Omental fat pad (tissue), 4 donors: ENCODE measurements around the gene PGAM1. TPM values are rescaled to one million over a fixed set of nuclear protein-coding genes. Genes with fewer than 3 reads are reported as not detected.

Experiments used
- ATAC-seq: fragments of 150-250 bp; one replicate; pipeline ENCODE4 v1.9.1; 2016; ENCODE audit warnings: mild to moderate bottlenecking, moderate library complexity; ENCODE audit not compliant: low FRiP score
- DNase-seq: peaks from one replicate; pipeline ENCODE4 v3.0.0-alpha.2; 2019; ENCODE audit warnings: low spot score
- small RNA-seq: library from RNA; depleted of rRNA; stranded (forward); fragments of <200 nt; gene quantifications from one replicate; pipeline ENCODE3, GENCODE V24; 2016
- total RNA-seq, 4 donors: library from RNA; depleted of rRNA; stranded (reverse); fragments of >200 nt; gene quantifications; one replicate each; pipeline ENCODE4 v1.1.0, GENCODE V29; 2016
- TF ChIP-seq, protein P1 (sequence below), 3 donors: fragments of 450-650 bp; IDR thresholded peaks; one replicate each; pipeline ENCODE4 v1.5.1; 2016 to 2017; ENCODE audit warnings: antibody characterized with exemption in 3 of 3, mild to moderate bottlenecking in 3 of 3, moderate library complexity in 2 of 3

Gene PGAM1
- total RNA-seq, 4 donors from 2014 or later = 158 to 217 (median 207) TPM

GRCh38 chr10:97481071-97481470 is 55.1 kb downstream of the PGAM1 start:
- ATAC-seq = no peak

DNA sequence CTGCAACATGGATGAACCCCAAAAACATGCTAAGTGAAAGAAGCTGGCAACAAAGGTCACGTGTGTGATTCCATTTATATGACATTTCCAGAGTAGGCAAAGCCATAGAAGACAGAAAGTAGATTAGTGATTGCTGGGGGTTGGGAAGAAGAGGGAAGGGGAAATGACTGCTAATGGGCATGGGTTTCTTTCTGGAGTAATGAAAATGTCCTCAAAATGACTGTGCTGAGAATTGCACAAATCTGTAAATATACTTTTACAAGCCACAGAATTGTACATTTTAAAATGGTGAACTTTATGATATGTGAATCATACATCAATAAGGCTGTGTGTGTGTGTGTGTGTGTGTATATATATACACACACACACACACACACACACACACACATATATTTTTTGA is 56.4 kb downstream of the PGAM1 start:
- no peak for ATAC-seq
- DNase-seq = no peak
- TF ChIP-seq, protein P1, sequence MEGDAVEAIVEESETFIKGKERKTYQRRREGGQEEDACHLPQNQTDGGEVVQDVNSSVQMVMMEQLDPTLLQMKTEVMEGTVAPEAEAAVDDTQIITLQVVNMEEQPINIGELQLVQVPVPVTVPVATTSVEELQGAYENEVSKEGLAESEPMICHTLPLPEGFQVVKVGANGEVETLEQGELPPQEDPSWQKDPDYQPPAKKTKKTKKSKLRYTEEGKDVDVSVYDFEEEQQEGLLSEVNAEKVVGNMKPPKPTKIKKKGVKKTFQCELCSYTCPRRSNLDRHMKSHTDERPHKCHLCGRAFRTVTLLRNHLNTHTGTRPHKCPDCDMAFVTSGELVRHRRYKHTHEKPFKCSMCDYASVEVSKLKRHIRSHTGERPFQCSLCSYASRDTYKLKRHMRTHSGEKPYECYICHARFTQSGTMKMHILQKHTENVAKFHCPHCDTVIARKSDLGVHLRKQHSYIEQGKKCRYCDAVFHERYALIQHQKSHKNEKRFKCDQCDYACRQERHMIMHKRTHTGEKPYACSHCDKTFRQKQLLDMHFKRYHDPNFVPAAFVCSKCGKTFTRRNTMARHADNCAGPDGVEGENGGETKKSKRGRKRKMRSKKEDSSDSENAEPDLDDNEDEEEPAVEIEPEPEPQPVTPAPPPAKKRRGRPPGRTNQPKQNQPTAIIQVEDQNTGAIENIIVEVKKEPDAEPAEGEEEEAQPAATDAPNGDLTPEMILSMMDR (IDR thresholded peaks at IDR 0.05) = no peak

More at GRCh38 chr10:97481071-97481470, 55.1 kb downstream of the PGAM1 start:
- TF ChIP-seq, protein P1 (IDR thresholded peaks at IDR 0.05) = no peak
- no peak for DNase-seq

Small RNA genes lying within 50 kb of the gene (small RNA-seq; reads per million reads assigned to genes)
- gene RF00019 = not detected

Other genes starting within 250 kb of the PGAM1 start
- 1 to 10 TPM in 1 of 4 donors, under 1 TPM in 3; 0.12 to 1.1 (median 0.28) TPM for gene SLIT1, start 240.2 kb upstream of the PGAM1 start, total RNA-seq
- gene ARHGAP19, start 133.6 kb upstream of the PGAM1 start, total RNA-seq = 10 to 100 TPM in 1 of 4 donors, 1 to 10 TPM in 3; 4.5 to 19.4 (median 5.3) TPM
- 10 to 100 TPM in 1 of 4 donors, 1 to 10 TPM in 3; 4.2 to 22.9 (median 5.9) TPM for gene FRAT1, start 106.9 kb upstream of the PGAM1 start, total RNA-seq
- 10 to 100 TPM in 3 of 4 donors, 1 to 10 TPM in 1; 8.4 to 32.9 (median 14.2) TPM for gene FRAT2, start 91.5 kb upstream of the PGAM1 start, total RNA-seq
- 10 to 100 TPM; 14.2 to 89.3 (median 18.7) TPM for gene RRP12, start 24.9 kb upstream of the PGAM1 start, total RNA-seq
- gene EXOSC1, start 19.8 kb downstream of the PGAM1 start, total RNA-seq = 10 to 100 TPM; 17.4 to 25.9 (median 21.3) TPM
- gene ZDHHC16, start 20.0 kb downstream of the PGAM1 start, total RNA-seq = 10 to 100 TPM; 27.7 to 43.5 (median 34.4) TPM
- 100 to 1,000 TPM in 1 of 4 donors, 10 to 100 TPM in 3; 44.4 to 117 (median 64.7) TPM for gene MMS19, start 72.2 kb downstream of the PGAM1 start, total RNA-seq
- gene UBTD1, start 72.7 kb downstream of the PGAM1 start, total RNA-seq = 10 to 100 TPM; 15.6 to 22.8 (median 19.2) TPM
- gene ANKRD2, start 146.6 kb downstream of the PGAM1 start, total RNA-seq = 1 to 10 TPM in 1 of 4 donors, not detected in 3; 2.7 TPM
- gene HOGA1, start 158.2 kb downstream of the PGAM1 start, total RNA-seq = 10 to 100 TPM in 1 of 4 donors, 1 to 10 TPM in 3; 3.3 to 11.7 (median 7.6) TPM
- 1 to 10 TPM in 1 of 4 donors, under 1 TPM in 1, not detected in 2; 0.88 to 1.2 TPM for gene C10orf62, start 163.5 kb downstream of the PGAM1 start, total RNA-seq
- gene MORN4, start 207.3 kb downstream of the PGAM1 start, total RNA-seq = 1 to 10 TPM in 3 of 4 donors, under 1 TPM in 1; 0.36 to 5.3 (median 2.5) TPM
- gene PI4K2A, start 214.5 kb downstream of the PGAM1 start, total RNA-seq = 10 to 100 TPM; 11.7 to 33.9 (median 17.8) TPM